GM12878 (cell line): ENCODE measurements around the gene NBPF12.
"Not testable (repeated sequence)": the region's sequence is repeated elsewhere in the genome, so short reads cannot be mapped to it uniquely, and the experiment has no call there.

Experiments used
- BRCA1 ChIP-seq: IDR thresholded peaks from 2 replicates; pipeline ENCODE4 v1.6.1; 2011; ENCODE audit warnings: low read depth, low read length, improper control_type of control experiment
- CTCF ChIP-seq, 3 experiments: IDR thresholded peaks in 2 of 3; conservative IDR thresholded peaks in 1 of 3; 2 replicates each; pipeline ENCODE4 v1.5.1; 2011; ENCODE audit warnings: low read depth in 3 of 3, low read length in 3 of 3, mild to moderate bottlenecking in 3 of 3, control low read depth in 2 of 3, moderate library complexity in 2 of 3, inconsistent platforms in 1 of 3, mixed read lengths in 1 of 3; ENCODE audit not compliant: control insufficient read depth in 2 of 3, insufficient read depth in 1 of 3; ENCODE audit errors: extremely low read depth in 1 of 3
- EZH2 ChIP-seq: IDR thresholded peaks from 2 replicates; pipeline ENCODE4 v1.6.1; 2012; ENCODE audit warnings: low read depth, mild to moderate bottlenecking, control low read depth, inconsistent platforms, low read length, borderline replicate concordance; ENCODE audit not compliant: control insufficient read depth
- FOS ChIP-seq: IDR thresholded peaks from 3 replicates; pipeline ENCODE4 v1.6.1; 2011; ENCODE audit warnings: borderline replicate concordance; ENCODE audit not compliant: insufficient read length; ENCODE audit errors: extremely low read depth
- FOXK2 ChIP-seq: fragments of 450-650 bp; IDR thresholded peaks from 2 replicates; pipeline ENCODE4 v1.6.1; 2017; ENCODE audit warnings: mild to moderate bottlenecking, moderate library complexity
- JUNB ChIP-seq: IDR thresholded peaks from 2 replicates; pipeline ENCODE4 v1.6.1; 2016; ENCODE audit warnings: antibody characterized with exemption, mild to moderate bottlenecking
- MXI1 ChIP-seq: fragments of 150-350 bp; IDR thresholded peaks from 2 replicates; pipeline ENCODE4 v1.6.1; 2011; ENCODE audit warnings: low read depth, mild to moderate bottlenecking, inconsistent platforms, low read length, improper control_type of control experiment
- NFYB ChIP-seq: IDR thresholded peaks from 2 replicates; pipeline ENCODE4 v1.6.1; 2011; ENCODE audit warnings: low read depth, mild to moderate bottlenecking, low read length, improper control_type of control experiment, moderate library complexity; ENCODE audit not compliant: insufficient read depth
- NR2C2 ChIP-seq: IDR thresholded peaks from 2 replicates; pipeline ENCODE4 v1.6.1; 2011; ENCODE audit warnings: borderline replicate concordance, low read depth; ENCODE audit not compliant: control insufficient read depth, insufficient read length
- PML ChIP-seq: IDR thresholded peaks from 2 replicates; pipeline ENCODE4 v1.6.1; 2012; ENCODE audit warnings: low read length, inconsistent platforms
- RCOR1 ChIP-seq: conservative IDR thresholded peaks from 2 replicates; pipeline ENCODE4 v1.6.1; 2012; ENCODE audit warnings: low read depth, low read length, improper control_type of control experiment
- TBL1XR1 ChIP-seq: IDR thresholded peaks from 2 replicates; pipeline ENCODE4 v1.6.1; 2012; ENCODE audit warnings: low read depth, low read length, improper control_type of control experiment
- TF ChIP-seq, protein P1 (sequence below): IDR thresholded peaks from 2 replicates; pipeline ENCODE4 v1.6.1; 2012; ENCODE audit warnings: mild to moderate bottlenecking, low read depth, low read length
- TF ChIP-seq, protein P2 (sequence below): IDR thresholded peaks from 2 replicates; pipeline ENCODE4 v1.6.1; 2011; ENCODE audit warnings: low read depth, low read length, improper control_type of control experiment, borderline replicate concordance

DNA sequence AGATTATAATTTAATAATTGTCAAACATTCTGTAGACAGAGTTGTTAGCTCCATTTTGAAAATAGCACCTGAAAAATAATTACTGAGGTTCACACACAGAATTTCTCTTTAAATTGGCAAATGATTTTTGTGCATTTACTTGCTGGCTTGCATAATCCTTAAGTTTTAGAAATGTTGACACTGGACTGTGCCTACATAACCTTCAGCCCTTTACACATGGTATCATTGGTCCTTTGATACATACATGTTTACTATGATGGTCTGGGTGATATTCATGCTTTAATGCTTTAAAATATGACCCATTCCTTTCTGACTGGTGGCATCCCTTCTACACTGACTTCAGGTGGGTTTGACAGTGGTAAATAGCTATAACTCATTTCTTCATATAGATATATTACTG is 17.3 kb upstream of the NBPF12 start:
- TF ChIP-seq, protein P1, sequence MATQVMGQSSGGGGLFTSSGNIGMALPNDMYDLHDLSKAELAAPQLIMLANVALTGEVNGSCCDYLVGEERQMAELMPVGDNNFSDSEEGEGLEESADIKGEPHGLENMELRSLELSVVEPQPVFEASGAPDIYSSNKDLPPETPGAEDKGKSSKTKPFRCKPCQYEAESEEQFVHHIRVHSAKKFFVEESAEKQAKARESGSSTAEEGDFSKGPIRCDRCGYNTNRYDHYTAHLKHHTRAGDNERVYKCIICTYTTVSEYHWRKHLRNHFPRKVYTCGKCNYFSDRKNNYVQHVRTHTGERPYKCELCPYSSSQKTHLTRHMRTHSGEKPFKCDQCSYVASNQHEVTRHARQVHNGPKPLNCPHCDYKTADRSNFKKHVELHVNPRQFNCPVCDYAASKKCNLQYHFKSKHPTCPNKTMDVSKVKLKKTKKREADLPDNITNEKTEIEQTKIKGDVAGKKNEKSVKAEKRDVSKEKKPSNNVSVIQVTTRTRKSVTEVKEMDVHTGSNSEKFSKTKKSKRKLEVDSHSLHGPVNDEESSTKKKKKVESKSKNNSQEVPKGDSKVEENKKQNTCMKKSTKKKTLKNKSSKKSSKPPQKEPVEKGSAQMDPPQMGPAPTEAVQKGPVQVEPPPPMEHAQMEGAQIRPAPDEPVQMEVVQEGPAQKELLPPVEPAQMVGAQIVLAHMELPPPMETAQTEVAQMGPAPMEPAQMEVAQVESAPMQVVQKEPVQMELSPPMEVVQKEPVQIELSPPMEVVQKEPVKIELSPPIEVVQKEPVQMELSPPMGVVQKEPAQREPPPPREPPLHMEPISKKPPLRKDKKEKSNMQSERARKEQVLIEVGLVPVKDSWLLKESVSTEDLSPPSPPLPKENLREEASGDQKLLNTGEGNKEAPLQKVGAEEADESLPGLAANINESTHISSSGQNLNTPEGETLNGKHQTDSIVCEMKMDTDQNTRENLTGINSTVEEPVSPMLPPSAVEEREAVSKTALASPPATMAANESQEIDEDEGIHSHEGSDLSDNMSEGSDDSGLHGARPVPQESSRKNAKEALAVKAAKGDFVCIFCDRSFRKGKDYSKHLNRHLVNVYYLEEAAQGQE: not testable (repeated sequence)
- TF ChIP-seq EZH2; BRCA1; NFYB; RCOR1; PML; JUNB; NR2C2; CTCF (IDR thresholded peaks at IDR 0.05 in 2 of 3, conservative IDR thresholded peaks at IDR 0.05 in 1 of 3; ENCODE audit: control insufficient read depth in 2 of 3, extremely low read depth in 1 of 3, insufficient read depth in 1 of 3, low read depth in 3 of 3, low read length in 3 of 3); FOXK2; MXI1; TBL1XR1; FOS: not testable (repeated sequence)
- TF ChIP-seq, protein P2, sequence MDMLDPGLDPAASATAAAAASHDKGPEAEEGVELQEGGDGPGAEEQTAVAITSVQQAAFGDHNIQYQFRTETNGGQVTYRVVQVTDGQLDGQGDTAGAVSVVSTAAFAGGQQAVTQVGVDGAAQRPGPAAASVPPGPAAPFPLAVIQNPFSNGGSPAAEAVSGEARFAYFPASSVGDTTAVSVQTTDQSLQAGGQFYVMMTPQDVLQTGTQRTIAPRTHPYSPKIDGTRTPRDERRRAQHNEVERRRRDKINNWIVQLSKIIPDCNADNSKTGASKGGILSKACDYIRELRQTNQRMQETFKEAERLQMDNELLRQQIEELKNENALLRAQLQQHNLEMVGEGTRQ: not testable (repeated sequence)
